Osteoblast (primary cell): ENCODE data around the gene COL9A1. TPM values are rescaled to one million over a fixed set of nuclear protein-coding genes. Genes with fewer than 3 reads are reported as not detected.

ENCODE experiments used
- DNase-seq: peaks from one replicate; pipeline ENCODE4 v3.0.0; 2011; ENCODE audit warnings: low spot score, mixed read lengths; ENCODE audit not compliant: insufficient read length; ENCODE audit errors: missing footprints
- H2AFZ ChIP-seq: 2 replicates; pipeline ENCODE4 v1.6.0; 2011; ENCODE audit warnings: mild to moderate bottlenecking, low read length
- H3K27ac ChIP-seq: 2 replicates; pipeline ENCODE4 v1.5.1; 2011; ENCODE audit warnings: mild to moderate bottlenecking, low read depth, low read length, moderate library complexity
- H3K27me3 ChIP-seq: 2 replicates; pipeline ENCODE4 v1.6.0; 2012; ENCODE audit warnings: mild to moderate bottlenecking, control low read depth, inconsistent platforms, low read length, moderate library complexity; ENCODE audit not compliant: insufficient read depth
- H3K36me3 ChIP-seq: 2 replicates; pipeline ENCODE4 v1.5.1; 2011; ENCODE audit warnings: mild to moderate bottlenecking, low read length, control low read depth, moderate library complexity; ENCODE audit not compliant: insufficient read depth
- H3K4me1 ChIP-seq: 2 replicates; pipeline ENCODE4 v1.5.1; 2011; ENCODE audit warnings: mild to moderate bottlenecking, low read length, control low read depth, moderate library complexity; ENCODE audit not compliant: insufficient read depth
- H3K4me2 ChIP-seq: 2 replicates; pipeline ENCODE4 v1.6.0; 2011; ENCODE audit warnings: mild to moderate bottlenecking, low read length; ENCODE audit not compliant: insufficient read depth
- H3K4me3 ChIP-seq: fragments of 200-600 bp; sonication (generic); 3 replicates; pipeline ENCODE4 v1.5.1; 2012; ENCODE audit warnings: mild to moderate bottlenecking, low read length, inconsistent platforms; ENCODE audit not compliant: insufficient read depth
- H3K79me2 ChIP-seq: 2 replicates; pipeline ENCODE4 v1.6.0; 2012; ENCODE audit warnings: mild to moderate bottlenecking, low read length, control low read depth, inconsistent platforms; ENCODE audit not compliant: insufficient read depth
- H3K9me3 ChIP-seq: 2 replicates; pipeline ENCODE4 v1.5.1; 2011; ENCODE audit warnings: low read depth, low read length, control low read depth
- H4K20me1 ChIP-seq: 2 replicates; pipeline ENCODE4 v1.6.0; 2012; ENCODE audit warnings: mild to moderate bottlenecking, low read length, control low read depth; ENCODE audit not compliant: insufficient read depth
- CTCF ChIP-seq: IDR thresholded peaks from 2 replicates; pipeline ENCODE4 v1.5.1; 2011; ENCODE audit warnings: mild to moderate bottlenecking, low read depth, low read length, moderate library complexity; ENCODE audit errors: extremely low read depth
- total RNA-seq: library from RNA; depleted of rRNA; stranded (reverse); fragments of >200 nt; gene quantifications from 2 replicates; pipeline ENCODE4 v1.2.3, GENCODE V29; 2012

Gene COL9A1
- total RNA-seq, 1 donor = not detected

GRCh38 chr6:70338775-70339174 lies 35.9 kb upstream of the COL9A1 start:
- H2AFZ ChIP-seq = no peak overlapping the region
- no peak overlapping the region for H3K27ac ChIP-seq
- H3K4me1 ChIP-seq = no peaks in the 10 kb centered on the region
- no peaks in the 10 kb centered on the region for H3K36me3 ChIP-seq
- no peaks in the 10 kb centered on the region for H3K79me2 ChIP-seq
- no peaks in the 10 kb centered on the region for H3K9me3 ChIP-seq
- no peaks in the 10 kb centered on the region for H4K20me1 ChIP-seq
- no peak for DNase-seq
- H3K27me3 ChIP-seq = no peaks in the 10 kb centered on the region
- no peak overlapping the region for H3K4me3 ChIP-seq
- no peak for TF ChIP-seq CTCF
- H3K4me2 ChIP-seq = no peak overlapping the region

DNA sequence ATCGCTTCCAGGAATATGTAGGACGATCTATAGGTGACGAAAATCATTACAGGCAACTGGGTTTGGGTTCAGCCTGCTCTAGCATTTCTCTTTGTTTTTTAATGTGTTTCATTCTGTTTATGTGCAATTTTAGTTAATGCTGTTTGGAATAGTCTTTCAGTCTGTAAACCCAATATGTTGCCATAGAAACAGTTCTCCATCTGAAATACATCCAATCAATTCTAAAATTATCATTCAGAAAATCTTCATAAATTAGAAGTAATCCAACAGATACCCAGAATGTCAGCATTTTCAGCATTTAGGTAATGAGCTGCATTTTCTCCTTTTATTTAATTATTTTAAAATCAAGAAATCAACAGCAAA lies 34.8 kb upstream of the COL9A1 start:
- Histone ChIP-seq H3K79me2 (no peaks in the 10 kb centered on the region), H3K27me3 (no peaks in the 10 kb centered on the region), H3K27ac (no peak overlapping the region), H4K20me1 (no peaks in the 10 kb centered on the region), H2AFZ (no peak overlapping the region), H3K4me2 (no peak overlapping the region), H3K4me1 (no peaks in the 10 kb centered on the region), H3K36me3 (no peaks in the 10 kb centered on the region), H3K4me3 (no peak overlapping the region), H3K9me3 (no peaks in the 10 kb centered on the region)
- TF ChIP-seq CTCF = no peak
- no peak for DNase-seq

- no peak overlapping the region for H3K4me2 ChIP-seq
- no peak overlapping the region for H3K27ac ChIP-seq
- H3K4me1 ChIP-seq = no peaks in the 10 kb centered on the region
- H3K79me2 ChIP-seq = no peaks in the 10 kb centered on the region
- H3K9me3 ChIP-seq = no peaks in the 10 kb centered on the region
- no peaks in the 10 kb centered on the region for H3K27me3 ChIP-seq
- no peak overlapping the region for H3K4me3 ChIP-seq
- DNase-seq = no peak
- H3K36me3 ChIP-seq = no peaks in the 10 kb centered on the region
- no peak overlapping the region for H2AFZ ChIP-seq
- no peak for TF ChIP-seq CTCF
- H4K20me1 ChIP-seq = no peaks in the 10 kb centered on the region
Observed at GRCh38 chr6:70336996-70337742, 34.3 kb upstream of the COL9A1 start.

- H3K4me3 ChIP-seq = no peak overlapping the region
- no peaks in the 10 kb centered on the region for H3K9me3 ChIP-seq
- no peaks in the 10 kb centered on the region for H3K4me1 ChIP-seq
- H2AFZ ChIP-seq = no peak overlapping the region
- no peaks in the 10 kb centered on the region for H4K20me1 ChIP-seq
- H3K27ac ChIP-seq = no peak overlapping the region
- no peak for TF ChIP-seq CTCF
- H3K4me2 ChIP-seq = no peak overlapping the region
- no peaks in the 10 kb centered on the region for H3K79me2 ChIP-seq
- H3K36me3 ChIP-seq = no peaks in the 10 kb centered on the region
- H3K27me3 ChIP-seq = no peaks in the 10 kb centered on the region
- DNase-seq = no peak
Observed at GRCh38 chr6:70327036-70327435, 24.2 kb upstream of the COL9A1 start.
